ENCODE results near the gene PLXNB2. TPM values are rescaled to one million over a fixed set of nuclear protein-coding genes. Genes with fewer than 3 reads are reported as not detected.

The PLXNB2 gene
- total RNA-seq, 1 experiment from 2014 or later: 236 TPM

DNA sequence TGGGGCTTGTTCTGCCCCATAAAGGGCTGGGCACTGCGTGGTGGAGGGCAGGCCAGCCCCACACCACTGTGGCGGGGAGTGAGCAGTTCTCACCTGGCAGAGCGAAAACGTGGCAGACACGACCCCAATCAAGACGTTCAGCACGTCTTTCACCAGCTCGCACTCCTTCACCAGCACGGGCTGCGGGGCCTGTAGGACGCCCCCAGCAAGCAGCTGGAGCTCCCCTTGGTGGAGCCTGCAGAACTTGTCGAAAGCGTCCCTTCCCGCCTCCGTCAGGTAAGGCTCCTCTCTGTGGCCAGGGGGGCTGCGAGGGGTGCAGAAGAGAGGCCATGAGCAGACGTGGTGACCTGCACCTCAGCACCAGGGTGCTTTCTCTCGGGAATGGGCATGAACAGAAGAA is 74.2 kb downstream of the PLXNB2 start:
- Histone ChIP-seq H3K36me3 (ENCODE audit: control insufficient read depth in 1 of 2, insufficient read depth in 2 of 2, low read length in 2 of 2) (peaks cover 0 to 8% of the 10 kb centered on the region in 2 experiments; a peak in 1 of 4 replicates), H3K27me3 (ENCODE audit: insufficient read depth, low read length) (no peaks in the 10 kb centered on the region), H3K9ac (ENCODE audit: low read length) (no peak overlapping the region), H3K4me3 (replicated peaks in 1 of 2; ENCODE audit: low read depth in 1 of 2, low read length in 2 of 2) (no peak overlapping the region), H3K4me2 (ENCODE audit: low read length) (no peak overlapping the region), H3K27ac (ENCODE audit: low read depth, low read length) (no peak overlapping the region), H3K4me1 (ENCODE audit: control insufficient read depth in 1 of 2, insufficient read depth in 2 of 2, low read length in 2 of 2) (no peaks in the 10 kb centered on the region), H2AFZ (ENCODE audit: low read depth, low read length, poor library complexity, severe bottlenecking) (no peak overlapping the region), H3K9me3 (ENCODE audit: control insufficient read depth in 1 of 2, insufficient read depth in 1 of 2, low read depth in 1 of 2, low read length in 2 of 2) (peaks cover 0 to 4% of the 10 kb centered on the region in 2 experiments; a peak in 1 of 4 replicates), H4K20me1 (ENCODE audit: insufficient read depth) (no peaks in the 10 kb centered on the region), H3K79me2 (ENCODE audit: insufficient read depth, low read length) (peaks cover 63% of the 10 kb centered on the region), H3K9me2 (ENCODE audit: insufficient read depth) (no peaks in the 10 kb centered on the region)
- ChIA-PET RAD21 (ENCODE audit: low non-redundant PET in 1 of 2, low total read pairs in 2 of 2, uncharacterized antibody in 2 of 2, unreplicated experiment in 2 of 2) (no interaction called here), POLR2A (no interaction called here), CTCF (no interaction called here)
- no TSS peak for BruUV-seq (replicated peaks)
- no peak for TF ChIP-seq SRF (IDR thresholded peaks at IDR 0.05; ENCODE audit: low read depth)
- TF ChIP-seq RAD21 (IDR thresholded peaks at IDR 0.05; ENCODE audit: low read depth): no peak
- no peak for TF ChIP-seq ZFX (IDR thresholded peaks at IDR 0.05)
- no peak for TF ChIP-seq FOSL1 (IDR thresholded peaks at IDR 0.05; ENCODE audit: low read depth)
- no peak for TF ChIP-seq EZH2 (IDR thresholded peaks at IDR 0.05)
- no peak for TF ChIP-seq POLR2A (IDR thresholded peaks at IDR 0.05; ENCODE audit: borderline replicate concordance, extremely low read depth, insufficient read depth, insufficient read length)
- TF ChIP-seq, protein P1, sequence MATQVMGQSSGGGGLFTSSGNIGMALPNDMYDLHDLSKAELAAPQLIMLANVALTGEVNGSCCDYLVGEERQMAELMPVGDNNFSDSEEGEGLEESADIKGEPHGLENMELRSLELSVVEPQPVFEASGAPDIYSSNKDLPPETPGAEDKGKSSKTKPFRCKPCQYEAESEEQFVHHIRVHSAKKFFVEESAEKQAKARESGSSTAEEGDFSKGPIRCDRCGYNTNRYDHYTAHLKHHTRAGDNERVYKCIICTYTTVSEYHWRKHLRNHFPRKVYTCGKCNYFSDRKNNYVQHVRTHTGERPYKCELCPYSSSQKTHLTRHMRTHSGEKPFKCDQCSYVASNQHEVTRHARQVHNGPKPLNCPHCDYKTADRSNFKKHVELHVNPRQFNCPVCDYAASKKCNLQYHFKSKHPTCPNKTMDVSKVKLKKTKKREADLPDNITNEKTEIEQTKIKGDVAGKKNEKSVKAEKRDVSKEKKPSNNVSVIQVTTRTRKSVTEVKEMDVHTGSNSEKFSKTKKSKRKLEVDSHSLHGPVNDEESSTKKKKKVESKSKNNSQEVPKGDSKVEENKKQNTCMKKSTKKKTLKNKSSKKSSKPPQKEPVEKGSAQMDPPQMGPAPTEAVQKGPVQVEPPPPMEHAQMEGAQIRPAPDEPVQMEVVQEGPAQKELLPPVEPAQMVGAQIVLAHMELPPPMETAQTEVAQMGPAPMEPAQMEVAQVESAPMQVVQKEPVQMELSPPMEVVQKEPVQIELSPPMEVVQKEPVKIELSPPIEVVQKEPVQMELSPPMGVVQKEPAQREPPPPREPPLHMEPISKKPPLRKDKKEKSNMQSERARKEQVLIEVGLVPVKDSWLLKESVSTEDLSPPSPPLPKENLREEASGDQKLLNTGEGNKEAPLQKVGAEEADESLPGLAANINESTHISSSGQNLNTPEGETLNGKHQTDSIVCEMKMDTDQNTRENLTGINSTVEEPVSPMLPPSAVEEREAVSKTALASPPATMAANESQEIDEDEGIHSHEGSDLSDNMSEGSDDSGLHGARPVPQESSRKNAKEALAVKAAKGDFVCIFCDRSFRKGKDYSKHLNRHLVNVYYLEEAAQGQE (IDR thresholded peaks at IDR 0.05; ENCODE audit: low read depth): no peak
- no peak for TF ChIP-seq SIN3A (IDR thresholded peaks at IDR 0.05; ENCODE audit: low read depth)
- intact Hi-C loops (cut with micrococcal nuclease): no loop called here
- ATAC-seq (no peak), DNase-seq (ENCODE audit: low read depth, low spot score) (no peak)
